ENCODE measurements around the gene AGAP2. TPM values are rescaled to one million over a fixed set of nuclear protein-coding genes. Genes with fewer than 3 reads are reported as not detected.

The AGAP2 gene
- polyA plus RNA-seq, 1 donor (not counting 4 experiments of a cell fraction or from before 2014, with no cell fraction given), result 0.13 TPM

- no peak overlapping the region for H2AFZ ChIP-seq (ENCODE audit: control insufficient read depth, low read length)
- dilution Hi-C loops (cut with MboI; ENCODE audit: extremely low pct_ligation_motif_present, low sequenced_read_pairs), result loop anchor here (25.0 kb wide), 1 partner anchor 142 kb away; the partner anchor contains the start of gene PIP4K2C
- H3K27me3 ChIP-seq (ENCODE audit: control insufficient read depth, extremely low read depth, insufficient read depth, low read length), result peaks cover 7% of the 10 kb centered on the region
- TF ChIP-seq EZH2 (IDR thresholded peaks at IDR 0.05; ENCODE audit: low read length) (no peak), CTCF (optimal IDR thresholded peaks at IDR 0.05 in 1 of 3, IDR thresholded peaks at IDR 0.05 in 1 of 3, conservative IDR thresholded peaks at IDR 0.05 in 1 of 3; ENCODE audit: extremely low read depth in 1 of 3, insufficient read depth in 2 of 3, low read length in 3 of 3) (no peak)
- H3K36me3 ChIP-seq (ENCODE audit: control insufficient read depth in 2 of 2, extremely low read depth in 1 of 2, insufficient read depth in 2 of 2, low read length in 2 of 2), result peaks cover 0 to 3% of the 10 kb centered on the region in 2 experiments
- H3K27ac ChIP-seq (ENCODE audit: control insufficient read depth, insufficient read depth, low read length), result no peak overlapping the region
- no peak overlapping the region for H3K4me2 ChIP-seq (ENCODE audit: control insufficient read depth, extremely low read depth, insufficient read depth, low read depth, low read length)
- no peak overlapping the region for H3K4me3 ChIP-seq (ENCODE audit: control insufficient read depth in 2 of 3, extremely low read depth in 1 of 3, insufficient read depth in 2 of 3, low read depth in 1 of 3, low read length in 3 of 3)
- no peak overlapping the region for H3K9ac ChIP-seq (ENCODE audit: control insufficient read depth, extremely low read depth, insufficient read depth, low read length)
- H3K9me1 ChIP-seq (ENCODE audit: control insufficient read depth, extremely low read depth, insufficient read depth, low read length), result no peaks in the 10 kb centered on the region
- FAIRE-seq (no peak), DNase-seq (ENCODE audit: low read depth, low spot score) (no peak)
- H3K9me3 ChIP-seq (ENCODE audit: control insufficient read depth, low read depth, low read length), result no peaks in the 10 kb centered on the region
- no peaks in the 10 kb centered on the region for H3K79me2 ChIP-seq (ENCODE audit: control insufficient read depth, insufficient read depth, low read length)
- no peaks in the 10 kb centered on the region for H4K20me1 ChIP-seq (ENCODE audit: control insufficient read depth, extremely low read depth, insufficient read depth, low read length)
- peaks cover 6% of the 10 kb centered on the region for H3K4me1 ChIP-seq (ENCODE audit: control insufficient read depth, extremely low read depth, insufficient read depth, low read length)
These were observed 9.2 kb downstream of the AGAP2 start for GRCh38 chr12:57729321-57729844.

DNA sequence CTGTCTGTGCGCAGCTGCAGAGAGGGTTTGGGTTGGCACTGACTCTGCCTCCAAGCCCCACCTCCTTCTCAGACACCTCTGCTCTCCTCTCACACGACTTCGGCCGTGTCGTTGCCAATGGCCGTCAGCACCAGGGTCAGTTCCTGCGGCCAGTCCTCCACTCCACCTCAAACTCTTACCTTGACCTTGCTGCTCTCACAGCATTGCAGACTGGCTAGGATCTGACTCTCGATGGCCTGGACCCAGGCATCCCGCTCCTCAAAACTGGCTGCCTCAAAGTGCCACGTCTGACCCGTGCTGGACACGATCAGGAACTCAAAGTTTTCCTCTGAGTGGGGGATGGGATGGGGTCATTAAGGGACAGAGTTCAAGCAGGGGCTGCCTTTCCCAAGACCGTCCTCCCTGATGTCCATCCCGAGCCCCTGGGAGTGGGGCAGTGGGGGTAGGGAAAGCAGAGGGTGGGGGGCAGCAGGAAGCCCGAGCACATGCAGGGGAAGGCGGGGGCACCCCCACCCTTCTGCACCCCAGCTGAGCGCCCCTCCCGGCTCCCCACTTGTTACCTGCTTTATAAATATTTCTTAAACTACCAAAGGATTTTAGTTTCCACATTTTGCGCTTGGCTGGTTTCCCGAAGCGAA, 10.7 kb downstream of the AGAP2 start:
- H2AFZ ChIP-seq (ENCODE audit: control insufficient read depth, low read length), result no peak overlapping the region
- H3K4me1 ChIP-seq (ENCODE audit: control insufficient read depth, extremely low read depth, insufficient read depth, low read length), result peaks cover 4% of the 10 kb centered on the region
- FAIRE-seq (no peak), DNase-seq (ENCODE audit: low read depth, low spot score) (no peak)
- no peak for TF ChIP-seq CTCF (optimal IDR thresholded peaks at IDR 0.05 in 1 of 3, IDR thresholded peaks at IDR 0.05 in 1 of 3, conservative IDR thresholded peaks at IDR 0.05 in 1 of 3; ENCODE audit: extremely low read depth in 1 of 3, insufficient read depth in 2 of 3, low read length in 3 of 3)
- TF ChIP-seq EZH2 (IDR thresholded peaks at IDR 0.05; ENCODE audit: low read length), result no peak
- no peaks in the 10 kb centered on the region for H3K9me1 ChIP-seq (ENCODE audit: control insufficient read depth, extremely low read depth, insufficient read depth, low read length)
- no peak overlapping the region for H3K4me3 ChIP-seq (ENCODE audit: control insufficient read depth in 2 of 3, extremely low read depth in 1 of 3, insufficient read depth in 2 of 3, low read depth in 1 of 3, low read length in 3 of 3)
- no peak overlapping the region for H3K27ac ChIP-seq (ENCODE audit: control insufficient read depth, insufficient read depth, low read length)
- H3K79me2 ChIP-seq (ENCODE audit: control insufficient read depth, insufficient read depth, low read length), result no peaks in the 10 kb centered on the region
- peaks cover 0 to 3% of the 10 kb centered on the region in 2 experiments for H3K36me3 ChIP-seq (ENCODE audit: control insufficient read depth in 2 of 2, extremely low read depth in 1 of 2, insufficient read depth in 2 of 2, low read length in 2 of 2)
- H3K9ac ChIP-seq (ENCODE audit: control insufficient read depth, extremely low read depth, insufficient read depth, low read length), result no peak overlapping the region
- H3K9me3 ChIP-seq (ENCODE audit: control insufficient read depth, low read depth, low read length), result no peaks in the 10 kb centered on the region
- no peaks in the 10 kb centered on the region for H4K20me1 ChIP-seq (ENCODE audit: control insufficient read depth, extremely low read depth, insufficient read depth, low read length)
- dilution Hi-C loops (cut with MboI; ENCODE audit: extremely low pct_ligation_motif_present, low sequenced_read_pairs), result loop anchor here (25.0 kb wide), 1 partner anchor 141 kb away; the partner anchor contains the start of gene PIP4K2C
- H3K4me2 ChIP-seq (ENCODE audit: control insufficient read depth, extremely low read depth, insufficient read depth, low read depth, low read length), result no peak overlapping the region
- H3K27me3 ChIP-seq (ENCODE audit: control insufficient read depth, extremely low read depth, insufficient read depth, low read length), result no peaks in the 10 kb centered on the region
